CD4-positive, alpha-beta T cell (primary cell): ENCODE data around the gene IFFO2. TPM values are rescaled to one million over a fixed set of nuclear protein-coding genes. Genes with fewer than 3 reads are reported as not detected.

Source experiments
- ATAC-seq: fragments of 200-7000 bp; cut with Tn5 transposase; one replicate; pipeline ENCODE4 v1.10.0; 2022; ENCODE audit warnings: mild to moderate bottlenecking; ENCODE audit not compliant: poor library complexity
- CTCF ChIA-PET: fragments of 350-600 bp; sonication (Branson Sonifier 250); formaldehyde crosslinking; loops from one replicate; lab custom pipeline; 2021; ENCODE audit warnings: antibody characterized with exemption, inconsistent platforms; lab: Charles Lee
- POLR2A ChIA-PET: fragments of 350-600 bp; sonication (Branson Sonifier 250); formaldehyde crosslinking; loops from one replicate; lab custom pipeline; 2021; ENCODE audit warnings: antibody characterized with exemption, inconsistent platforms; lab: Charles Lee
- DNase-seq, 14 experiments: peaks; one replicate each; pipeline ENCODE4 v3.0.0-alpha.2; 2013 to 2020; ENCODE audit warnings: mixed read lengths in 2 of 14
- H3K27ac ChIP-seq, 2 donors: one replicate each; pipeline versions ENCODE4 v1.5.1 to v1.7.0; 2013; ENCODE audit warnings: low read length in 2 of 2, low read depth in 1 of 2, mild to moderate bottlenecking in 1 of 2
- H3K27me3 ChIP-seq, 2 experiments: 1 replicate in 1 of 2; 2 replicates in 1 of 2; pipeline versions ENCODE4 v1.6.1 to v1.7.0; 2013; ENCODE audit warnings: low read length in 2 of 2, control low read depth in 1 of 2, mild to moderate bottlenecking in 1 of 2, moderate library complexity in 1 of 2; ENCODE audit not compliant: insufficient read depth in 2 of 2, control insufficient read depth in 1 of 2
- H3K36me3 ChIP-seq: one replicate; pipeline ENCODE4 v1.6.1; 2013; ENCODE audit warnings: low read length, control low read depth; ENCODE audit not compliant: insufficient read depth
- H3K4me1 ChIP-seq: one replicate; pipeline ENCODE4 v1.6.1; 2013; ENCODE audit warnings: low read length, control low read depth; ENCODE audit not compliant: insufficient read depth
- H3K4me3 ChIP-seq: one replicate; pipeline ENCODE4 v1.5.1; 2013; ENCODE audit warnings: mild to moderate bottlenecking, low read length, moderate library complexity
- H3K9me3 ChIP-seq, 2 experiments: 1 replicate in 1 of 2; 2 replicates in 1 of 2; pipeline versions ENCODE4 v1.6.1 to v1.7.0; 2013; ENCODE audit warnings: low read length in 2 of 2, mild to moderate bottlenecking in 2 of 2, control low read depth in 1 of 2, moderate library complexity in 1 of 2; ENCODE audit not compliant: control insufficient read depth in 1 of 2, insufficient read depth in 1 of 2
- H3K27ac Mint-ChIP-seq: one replicate; pipeline ENCODE4 v1.8.0; 2020; ENCODE audit warnings: mixed read lengths
- H3K27me3 Mint-ChIP-seq: one replicate; pipeline ENCODE4 v1.8.0; 2021; ENCODE audit warnings: mixed read lengths
- H3K36me3 Mint-ChIP-seq: one replicate; pipeline ENCODE4 v1.8.0; 2021; ENCODE audit warnings: low read depth, mixed read lengths
- H3K4me1 Mint-ChIP-seq: one replicate; pipeline ENCODE4 v1.8.0; 2021; ENCODE audit warnings: low read depth, mixed read lengths
- H3K4me3 Mint-ChIP-seq: one replicate; pipeline ENCODE4 v1.8.0; 2020; ENCODE audit warnings: mild to moderate bottlenecking, mixed read lengths
- H3K9me3 Mint-ChIP-seq: one replicate; pipeline ENCODE4 v1.8.0; 2020; ENCODE audit warnings: mixed read lengths
- CTCF ChIP-seq: fragments of 200-600 bp; IDR thresholded peaks from one replicate; pipeline ENCODE4 v1.8.0; 2022; ENCODE audit warnings: antibody characterized with exemption, mild to moderate bottlenecking
- intact Hi-C, 2 experiments: fragments of 100-400 bp; cut with DNase I in 1 of 2; cut with micrococcal nuclease in 1 of 2; formaldehyde crosslinking; loops; one replicate each; pipeline versions ENCODE4 v1.15.1 to v1.9.0; 2023 to 2025; cut with DNase I, micrococcal nuclease
- total RNA-seq, 174 experiments: library from RNA in 2 of 174; stranded (reverse) in 2 of 174; gene quantifications; one replicate each; pipeline ENCODE4 v1.2.3 and lab custom pipeline; 2021 to 2026

IFFO2 gene
- total RNA-seq, 2 experiments from 2014 or later: 106 to 112 TPM

GRCh38 chr1:18879791-18880309 lies 76.6 kb downstream of the IFFO2 start:
- Histone ChIP-seq H3K9me3 (no peaks in the 10 kb centered on the region), H3K4me1 (no peaks in the 10 kb centered on the region), H3K36me3 (no peaks in the 10 kb centered on the region), H3K27ac (no peak overlapping the region), H3K4me3 (no peak overlapping the region), H3K27me3 (no peaks in the 10 kb centered on the region)
- no peak for TF ChIP-seq CTCF
- ChIA-PET CTCF (no interaction called here), POLR2A (no interaction called here)
- no peak for ATAC-seq
- Mint-ChIP-seq H3K27ac (no peak overlapping the region), H3K27me3 (no peaks in the 10 kb centered on the region), H3K4me3 (no peak overlapping the region), H3K4me1 (no peaks in the 10 kb centered on the region), H3K9me3 (no peaks in the 10 kb centered on the region), H3K36me3 (no peaks in the 10 kb centered on the region)
- intact Hi-C loops: loop anchor here in 1 of 2 experiments (5.0 kb wide), 1 partner anchor 232 kb away; no protein-coding TSS in a partner anchor
- DNase-seq: no peak

- ChIA-PET CTCF (no interaction called here), POLR2A (no interaction called here)
- H3K27ac Mint-ChIP-seq: no peak overlapping the region
- Histone ChIP-seq H3K4me1 (no peaks in the 10 kb centered on the region), H3K27ac (no peak overlapping the region), H3K27me3 (no peaks in the 10 kb centered on the region), H3K9me3 (no peaks in the 10 kb centered on the region), H3K4me3 (no peak overlapping the region), H3K36me3 (no peaks in the 10 kb centered on the region)
- H3K27me3 Mint-ChIP-seq: no peaks in the 10 kb centered on the region
- intact Hi-C loops: no loop called here
- H3K4me1 Mint-ChIP-seq: no peaks in the 10 kb centered on the region
- no peak for TF ChIP-seq CTCF
- H3K4me3 Mint-ChIP-seq: no peak overlapping the region
- H3K36me3 Mint-ChIP-seq: no peaks in the 10 kb centered on the region
- no peaks in the 10 kb centered on the region for H3K9me3 Mint-ChIP-seq
- no peak for ATAC-seq
- DNase-seq: no peak
Measured at GRCh38 chr1:18879215-18879790, 77.2 kb downstream of the IFFO2 start.

GRCh38 chr1:18878538-18879214 lies 77.8 kb downstream of the IFFO2 start:
- no peak overlapping the region for H3K4me3 Mint-ChIP-seq
- no peaks in the 10 kb centered on the region for H3K36me3 Mint-ChIP-seq
- H3K9me3 ChIP-seq: no peaks in the 10 kb centered on the region
- no peak overlapping the region for H3K27ac Mint-ChIP-seq
- ChIA-PET POLR2A (no interaction called here), CTCF (no interaction called here)
- H3K27ac ChIP-seq: no peak overlapping the region
- DNase-seq: no peak
- H3K4me1 ChIP-seq: no peaks in the 10 kb centered on the region
- no peaks in the 10 kb centered on the region for H3K36me3 ChIP-seq
- intact Hi-C loops: no loop called here
- no peaks in the 10 kb centered on the region for H3K4me1 Mint-ChIP-seq
- H3K4me3 ChIP-seq: no peak overlapping the region
- no peaks in the 10 kb centered on the region for H3K9me3 Mint-ChIP-seq
- no peak for ATAC-seq
- H3K27me3 Mint-ChIP-seq: no peaks in the 10 kb centered on the region
- H3K27me3 ChIP-seq: no peaks in the 10 kb centered on the region
- TF ChIP-seq CTCF: no peak
